Endothelial cell of umbilical vein (primary cell): ENCODE results near the gene TUB. TPM values are rescaled to one million over a fixed set of nuclear protein-coding genes. Genes with fewer than 3 reads are reported as not detected.

Source experiments
- BruUV-seq: library from RNA; stranded (reverse); fragments of 400-500 nt; replicated peaks from 2 replicates; lab custom pipeline; 2021; lab: Mats Ljungman, UMichigan
- CTCF ChIA-PET: fragments of 300-600, 350-600 bp; sonication (Branson Sonifier 250); formaldehyde crosslinking; loops from one replicate; lab custom pipeline; 2021; ENCODE audit warnings: antibody characterized with exemption, inconsistent platforms; lab: Charles Lee
- POLR2A ChIA-PET: fragments of 300-600, 350-600 bp; sonication (Branson Sonifier 250); formaldehyde crosslinking; loops from one replicate; lab custom pipeline; 2021; ENCODE audit warnings: antibody characterized with exemption, inconsistent platforms; lab: Charles Lee
- DNase-seq: peaks from one replicate; pipeline ENCODE4 v3.0.0-alpha.2; 2011; ENCODE audit warnings: low read depth, low spot score
- FAIRE-seq: peaks from 2 replicates; lab custom pipeline; 2011; peaks lifted over from hg19 to GRCh38; lab: Jason Lieb, UNC
- H2AFZ ChIP-seq: 2 replicates; pipeline ENCODE4 v1.6.0; 2012; ENCODE audit warnings: low read depth, low read length, control low read depth, inconsistent platforms
- H3K27ac ChIP-seq: 2 replicates; pipeline ENCODE4 v1.5.1; 2011; ENCODE audit warnings: low read depth, mild to moderate bottlenecking, control low read depth, low read length, moderate library complexity; ENCODE audit not compliant: insufficient read depth
- H3K27me3 ChIP-seq, 2 experiments: 2 replicates each; pipeline versions ENCODE4 v1.6.0 to v1.6.1; 2011; ENCODE audit warnings: low read length in 2 of 2, mixed read lengths in 1 of 2; ENCODE audit not compliant: control insufficient read depth in 2 of 2, insufficient read depth in 2 of 2
- H3K36me3 ChIP-seq, 2 experiments: 2 replicates in 1 of 2; 3 replicates in 1 of 2; pipeline ENCODE4 v1.5.1; 2011; ENCODE audit warnings: low read length in 2 of 2, mild to moderate bottlenecking in 1 of 2, moderate library complexity in 1 of 2; ENCODE audit not compliant: control insufficient read depth in 2 of 2, insufficient read depth in 2 of 2; ENCODE audit errors: extremely low read depth in 1 of 2
- H3K4me1 ChIP-seq: 3 replicates; pipeline ENCODE4 v1.5.1; 2011; ENCODE audit warnings: mild to moderate bottlenecking, low read length; ENCODE audit not compliant: control insufficient read depth, insufficient read depth; ENCODE audit errors: extremely low read depth
- H3K4me2 ChIP-seq: 2 replicates; pipeline ENCODE4 v1.6.1; 2011; ENCODE audit warnings: low read length, control low read depth, mixed read lengths; ENCODE audit not compliant: insufficient read depth
- H3K4me3 ChIP-seq, 3 experiments: fragments of 200-600 bp in 1 of 3; sonication (generic), shearing (Covaris generic) in 1 of 3; replicated peaks in 1 of 3; 2 replicates each; pipeline ENCODE4 v1.5.1; 2011 to 2016; ENCODE audit warnings: control low read depth in 3 of 3, low read length in 3 of 3, mild to moderate bottlenecking in 2 of 3, inconsistent platforms in 1 of 3, low read depth in 1 of 3, moderate library complexity in 1 of 3; ENCODE audit not compliant: insufficient read depth in 1 of 3
- H3K79me2 ChIP-seq: 2 replicates; pipeline ENCODE4 v1.6.0; 2012; ENCODE audit warnings: low read length, inconsistent platforms; ENCODE audit not compliant: control insufficient read depth, insufficient read depth
- H3K9ac ChIP-seq: replicated peaks from 2 replicates; pipeline ENCODE3; 2011; ENCODE audit warnings: low read length, control low read depth; ENCODE audit not compliant: insufficient read depth; ENCODE audit errors: extremely low read depth
- H3K9me1 ChIP-seq: replicated peaks from 3 replicates; pipeline ENCODE4 v1.6.0; 2011; ENCODE audit warnings: mild to moderate bottlenecking, low read length; ENCODE audit not compliant: control insufficient read depth, insufficient read depth; ENCODE audit errors: extremely low read depth
- H3K9me3 ChIP-seq: replicated peaks from 2 replicates; pipeline ENCODE4 v1.5.1; 2012; ENCODE audit warnings: low read length, inconsistent platforms; ENCODE audit not compliant: control insufficient read depth, insufficient read depth
- H4K20me1 ChIP-seq: replicated peaks from 2 replicates; pipeline ENCODE3; 2011; ENCODE audit warnings: mild to moderate bottlenecking, low read length; ENCODE audit not compliant: control insufficient read depth, insufficient read depth; ENCODE audit errors: extremely low read depth
- CTCF ChIP-seq, 2 donors: IDR thresholded peaks; 1 replicate in 1 of 2; 2 replicates in 1 of 2; pipeline ENCODE4 v1.5.1; 2011; ENCODE audit warnings: low read length in 2 of 2, mild to moderate bottlenecking in 2 of 2, moderate library complexity in 2 of 2, control low read depth in 1 of 2, inconsistent platforms in 1 of 2, low read depth in 1 of 2; ENCODE audit not compliant: insufficient read depth in 1 of 2; ENCODE audit errors: extremely low read depth in 1 of 2
- EZH2 ChIP-seq: IDR thresholded peaks from 2 replicates; pipeline ENCODE4 v1.6.1; 2012; ENCODE audit warnings: borderline replicate concordance, low read depth, mild to moderate bottlenecking, moderate library complexity, low read length, inconsistent platforms; ENCODE audit not compliant: severe bottlenecking
- FOS ChIP-seq: IDR thresholded peaks from 2 replicates; pipeline ENCODE4 v1.6.1; 2011; ENCODE audit warnings: mild to moderate bottlenecking, low read length, moderate library complexity, borderline replicate concordance; ENCODE audit not compliant: insufficient read depth
- GATA2 ChIP-seq: IDR thresholded peaks from 2 replicates; pipeline ENCODE4 v1.7.0; 2011; ENCODE audit warnings: low read depth, mild to moderate bottlenecking, moderate library complexity, mixed read lengths, low read length; ENCODE audit not compliant: insufficient read length, insufficient read depth
- JUN ChIP-seq: IDR thresholded peaks from 2 replicates; pipeline ENCODE4 v1.6.1; 2011; ENCODE audit warnings: borderline replicate concordance, low read depth; ENCODE audit not compliant: insufficient read length, insufficient read depth
- MAX ChIP-seq: IDR thresholded peaks from 2 replicates; pipeline ENCODE4 v1.6.1; 2011; ENCODE audit not compliant: insufficient read depth, insufficient read length
- MYC ChIP-seq: IDR thresholded peaks from one replicate; pipeline ENCODE4 v1.6.1; 2011; ENCODE audit warnings: mild to moderate bottlenecking, low read depth, low read length
- POLR2A ChIP-seq: IDR thresholded peaks from 2 replicates; pipeline ENCODE4 v1.6.1; 2012; ENCODE audit warnings: low read depth, mild to moderate bottlenecking, control low read depth, low read length
- POLR2AphosphoS5 ChIP-seq: IDR thresholded peaks from 2 replicates; pipeline ENCODE4 v1.6.1; 2012; ENCODE audit warnings: low read depth, mild to moderate bottlenecking, control low read depth, low read length, moderate library complexity; ENCODE audit not compliant: insufficient read depth
- dilution Hi-C: fragments of 300-500 bp; cut with MboI; formaldehyde crosslinking; loops from one replicate; pipeline ENCODE4 v1.15.0; 2019; ENCODE audit warnings: low sequenced_read_pairs; ENCODE audit not compliant: extremely low pct_ligation_motif_present
- intact Hi-C: fragments of 100-400 bp; cut with micrococcal nuclease; formaldehyde crosslinking; loops from one replicate; pipeline ENCODE4 v1.10.0; 2022
- polyA plus RNA-seq, 4 experiments: library from polyadenylated mRNA; depleted of rRNA in 3 of 4; stranded (reverse) in 3 of 4; unstranded in 1 of 4; fragments of >200 nt; gene quantifications; 2 replicates each; pipeline versions ENCODE4 v1.2.1 to v1.2.3, GENCODE V29; 2011 to 2012; ENCODE audit warnings: missing spikeins in 1 of 4
- total RNA-seq: library from RNA; stranded (reverse); gene quantifications from 2 replicates; pipeline ENCODE4 v1.2.3, GENCODE V29; 2021

Gene TUB
- total and polyA plus RNA-seq, 2 donors (not counting 3 experiments of a cell fraction or from before 2014, with no cell fraction given): 2.3 to 3.9 TPM

GRCh38 chr11:8062781-8063257 is 18.2 kb upstream of the TUB start:
- Histone ChIP-seq H3K9ac (no peak overlapping the region), H3K36me3 (no peaks in the 10 kb centered on the region), H3K27ac (no peak overlapping the region), H3K4me1 (no peaks in the 10 kb centered on the region), H3K79me2 (no peaks in the 10 kb centered on the region), H3K27me3 (no peaks in the 10 kb centered on the region), H3K4me2 (no peak overlapping the region), H3K9me1 (no peaks in the 10 kb centered on the region), H3K4me3 (no peak overlapping the region), H2AFZ (no peak overlapping the region), H4K20me1 (no peaks in the 10 kb centered on the region), H3K9me3 (no peaks in the 10 kb centered on the region)
- CTCF ChIA-PET: no interaction called here
- DNase-seq (no peak), FAIRE-seq (no peak)
- TF ChIP-seq POLR2AphosphoS5 (no peak), GATA2 (no peak), CTCF (IDR thresholded peaks at IDR 0.05; ENCODE audit: extremely low read depth in 1 of 2, insufficient read depth in 1 of 2, low read depth in 1 of 2, low read length in 2 of 2) (no peak), POLR2A (no peak), MYC (no peak), EZH2 (no peak), FOS (no peak), MAX (no peak), JUN (no peak)
- intact Hi-C loops: no loop called here
- POLR2A ChIA-PET: no interaction called here
- dilution Hi-C loops: no loop called here
- no TSS peak for BruUV-seq
